MM.1S (cell line): Measurements from ENCODE around the gene HAUS7.

Experiments
- DNase-seq: peaks from one replicate; pipeline ENCODE4 v3.0.0-alpha.2; 2015
- H2AFZ ChIP-seq: fragments of 300-600 bp; sonication (generic); 2 replicates; pipeline ENCODE4 v1.6.0; 2016; ENCODE audit warnings: antibody characterized with exemption, low read length
- H3F3A ChIP-seq: fragments of 300-600 bp; sonication (generic); 2 replicates; pipeline ENCODE4 v1.6.1; 2016; ENCODE audit warnings: mild to moderate bottlenecking, antibody characterized with exemption, low read length, moderate library complexity, mixed read lengths; ENCODE audit not compliant: insufficient read depth
- H3K27ac ChIP-seq: fragments of 300-600 bp; sonication (generic); 2 replicates; pipeline ENCODE4 v1.5.1; 2016; ENCODE audit warnings: mild to moderate bottlenecking, low read length
- H3K27me3 ChIP-seq: fragments of 300-600 bp; sonication (generic); replicated peaks from 2 replicates; pipeline ENCODE4 v1.6.0; 2016; ENCODE audit warnings: low read length; ENCODE audit not compliant: insufficient read depth
- H3K36me3 ChIP-seq: fragments of 300-600 bp; sonication (generic); replicated peaks from 2 replicates; pipeline ENCODE4 v1.6.1; 2016; ENCODE audit warnings: mild to moderate bottlenecking, low read length, mixed read lengths; ENCODE audit not compliant: insufficient read depth
- H3K4me1 ChIP-seq: fragments of 300-600 bp; sonication (generic); 2 replicates; pipeline ENCODE4 v1.6.1; 2016; ENCODE audit warnings: low read length, mixed read lengths
- H3K4me2 ChIP-seq: fragments of 300-600 bp; sonication (generic); 2 replicates; pipeline ENCODE4 v1.6.0; 2016; ENCODE audit warnings: low read depth, low read length
- H3K4me3 ChIP-seq: fragments of 300-600 bp; sonication (generic); 2 replicates; pipeline ENCODE4 v1.5.1; 2016; ENCODE audit warnings: low read length, mixed read lengths
- H3K79me2 ChIP-seq: fragments of 300-600 bp; sonication (generic); 2 replicates; pipeline ENCODE4 v1.6.1; 2016; ENCODE audit warnings: mixed run types, low read length, mixed read lengths
- H3K9ac ChIP-seq: fragments of 300-600 bp; sonication (generic); 2 replicates; pipeline ENCODE4 v1.6.1; 2016; ENCODE audit warnings: low read length, mixed read lengths
- H3K9me2 ChIP-seq: fragments of 300-600 bp; sonication (generic); replicated peaks from 2 replicates; pipeline ENCODE4 v1.6.1; 2016; ENCODE audit warnings: mild to moderate bottlenecking, low read length, mixed read lengths; ENCODE audit not compliant: insufficient read depth
- H3K9me3 ChIP-seq: fragments of 300-600 bp; sonication (generic); replicated peaks from 2 replicates; pipeline ENCODE4 v1.6.1; 2016; ENCODE audit warnings: mild to moderate bottlenecking, low read length, mixed read lengths; ENCODE audit not compliant: insufficient read depth
- H4K20me1 ChIP-seq: fragments of 300-600 bp; sonication (generic); 2 replicates; pipeline ENCODE4 v1.6.1; 2016; ENCODE audit warnings: mild to moderate bottlenecking, low read length, moderate library complexity, mixed read lengths; ENCODE audit not compliant: insufficient read depth
- EZH2 ChIP-seq: fragments of 300-600 bp; sonication (generic); optimal IDR thresholded peaks from 2 replicates; pipeline ENCODE3; 2017; ENCODE audit warnings: low read depth, mild to moderate bottlenecking, antibody characterized with exemption, low read length, mixed read lengths
- EZH2phosphoT487 ChIP-seq: fragments of 300-600 bp; sonication (generic); IDR thresholded peaks from 2 replicates; pipeline ENCODE4 v1.6.1; 2018; ENCODE audit warnings: antibody characterized with exemption, low read length
- TF ChIP-seq, protein P1 (sequence below): fragments of 300-600 bp; sonication (generic); IDR thresholded peaks from 2 replicates; pipeline ENCODE4 v1.5.1; 2016; ENCODE audit warnings: antibody characterized with exemption, low read length, mixed read lengths

Gene HAUS7

DNA sequence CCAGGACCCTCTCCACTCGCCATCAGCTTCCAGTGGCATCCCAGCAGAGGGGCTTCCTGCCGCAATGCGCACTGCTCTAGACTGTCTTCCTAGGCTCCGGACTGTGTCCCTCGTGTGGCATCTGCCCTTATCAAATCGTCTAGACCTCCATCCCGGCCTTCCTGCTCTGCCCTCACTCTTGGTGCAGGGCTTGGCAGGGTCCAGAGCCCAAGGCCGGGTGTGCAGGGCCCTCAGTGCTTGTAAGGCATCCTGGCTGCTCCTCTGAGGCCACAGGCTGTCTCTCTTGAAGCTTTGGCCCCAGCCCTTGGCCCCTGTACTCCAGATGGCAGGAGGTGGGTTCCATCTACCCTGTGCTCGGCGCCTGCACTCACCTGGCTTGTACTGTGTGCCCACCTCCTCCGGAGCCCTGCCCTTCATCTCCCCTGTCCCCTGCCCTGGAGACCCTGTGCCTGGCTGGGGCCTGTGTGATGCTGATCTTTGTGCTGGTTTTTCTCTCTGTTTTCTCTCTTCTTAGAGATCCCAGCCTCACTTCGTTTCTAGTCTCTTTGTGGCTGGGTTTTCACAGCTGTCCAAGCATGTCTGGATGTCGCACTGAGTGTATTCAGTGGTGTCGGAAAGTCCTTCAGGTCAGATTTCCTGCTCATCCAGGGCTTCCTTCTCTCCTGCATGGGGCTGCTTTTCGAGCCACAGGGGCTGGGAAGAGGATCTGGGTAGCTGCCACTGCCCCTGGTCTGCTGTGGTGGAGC, 20.8 kb downstream of the HAUS7 start:
- Histone ChIP-seq H3K9me2 (no peaks in the 10 kb centered on the region), H3K9me3 (no peaks in the 10 kb centered on the region)
- no peak for DNase-seq

DNA sequence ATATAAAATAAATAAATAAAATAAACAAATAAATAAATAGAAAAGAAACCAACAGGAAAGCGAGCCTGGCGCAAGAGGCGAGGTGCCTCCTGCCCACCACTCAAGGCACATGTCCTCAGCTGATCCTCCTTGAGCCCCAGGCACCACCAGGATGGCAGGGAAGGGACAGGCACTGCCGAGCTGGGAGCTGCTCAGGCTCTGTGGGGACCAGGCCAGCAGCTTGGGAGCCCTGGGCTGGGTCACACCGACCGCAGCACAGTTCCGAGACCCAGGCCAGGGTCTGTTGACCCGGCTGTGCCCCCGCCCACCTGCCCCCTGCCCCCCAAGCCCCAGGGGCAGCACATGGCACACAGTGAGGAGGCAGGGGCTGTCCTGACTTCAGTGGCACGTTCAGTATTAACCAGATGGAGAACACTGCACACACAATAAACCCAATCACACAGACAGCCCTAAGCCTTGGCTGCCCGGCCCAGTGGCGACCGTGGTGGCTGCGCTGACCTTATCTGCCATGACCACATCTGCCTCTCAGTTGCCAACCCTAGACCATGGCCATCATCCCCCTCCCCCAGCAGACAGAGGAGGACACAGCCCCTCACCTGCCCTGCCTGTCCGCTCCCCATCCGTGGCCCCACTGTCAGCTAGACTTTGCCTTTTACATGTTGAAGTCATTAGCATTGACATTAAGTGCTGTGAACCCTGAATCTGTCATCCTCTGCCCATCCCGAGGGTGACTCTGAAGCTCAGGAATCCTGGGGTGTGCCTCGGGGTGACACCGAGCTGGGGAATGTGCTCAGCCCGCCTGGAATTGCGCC, 21.6 kb downstream of the HAUS7 start:
- Histone ChIP-seq H3K27me3 (no peaks in the 10 kb centered on the region), H3K4me2 (no peak overlapping the region), H3F3A (no peaks in the 10 kb centered on the region), H4K20me1 (no peaks in the 10 kb centered on the region), H3K9ac (no peak overlapping the region), H3K4me1 (no peaks in the 10 kb centered on the region), H3K36me3 (no peaks in the 10 kb centered on the region), H2AFZ (no peak overlapping the region), H3K9me3 (no peaks in the 10 kb centered on the region), H3K9me2 (no peaks in the 10 kb centered on the region), H3K79me2 (no peaks in the 10 kb centered on the region), H3K4me3 (no peak overlapping the region), H3K27ac (no peak overlapping the region)
- DNase-seq = no peak
- TF ChIP-seq, protein P1, sequence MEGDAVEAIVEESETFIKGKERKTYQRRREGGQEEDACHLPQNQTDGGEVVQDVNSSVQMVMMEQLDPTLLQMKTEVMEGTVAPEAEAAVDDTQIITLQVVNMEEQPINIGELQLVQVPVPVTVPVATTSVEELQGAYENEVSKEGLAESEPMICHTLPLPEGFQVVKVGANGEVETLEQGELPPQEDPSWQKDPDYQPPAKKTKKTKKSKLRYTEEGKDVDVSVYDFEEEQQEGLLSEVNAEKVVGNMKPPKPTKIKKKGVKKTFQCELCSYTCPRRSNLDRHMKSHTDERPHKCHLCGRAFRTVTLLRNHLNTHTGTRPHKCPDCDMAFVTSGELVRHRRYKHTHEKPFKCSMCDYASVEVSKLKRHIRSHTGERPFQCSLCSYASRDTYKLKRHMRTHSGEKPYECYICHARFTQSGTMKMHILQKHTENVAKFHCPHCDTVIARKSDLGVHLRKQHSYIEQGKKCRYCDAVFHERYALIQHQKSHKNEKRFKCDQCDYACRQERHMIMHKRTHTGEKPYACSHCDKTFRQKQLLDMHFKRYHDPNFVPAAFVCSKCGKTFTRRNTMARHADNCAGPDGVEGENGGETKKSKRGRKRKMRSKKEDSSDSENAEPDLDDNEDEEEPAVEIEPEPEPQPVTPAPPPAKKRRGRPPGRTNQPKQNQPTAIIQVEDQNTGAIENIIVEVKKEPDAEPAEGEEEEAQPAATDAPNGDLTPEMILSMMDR = no peak
- TF ChIP-seq EZH2phosphoT487 (no peak), EZH2 (no peak)

More for the DNA sequence above, 20.8 kb downstream of the HAUS7 start:
- TF ChIP-seq EZH2 (no peak), EZH2phosphoT487 (no peak)
- TF ChIP-seq, protein P1 = no peak
- Histone ChIP-seq H3K4me2 (no peak overlapping the region), H2AFZ (no peak overlapping the region), H3K4me1 (no peaks in the 10 kb centered on the region), H3F3A (no peaks in the 10 kb centered on the region), H3K27ac (no peak overlapping the region), H3K9ac (no peak overlapping the region), H3K79me2 (no peaks in the 10 kb centered on the region), H3K27me3 (no peaks in the 10 kb centered on the region), H4K20me1 (no peaks in the 10 kb centered on the region), H3K4me3 (no peak overlapping the region), H3K36me3 (no peaks in the 10 kb centered on the region)

DNA sequence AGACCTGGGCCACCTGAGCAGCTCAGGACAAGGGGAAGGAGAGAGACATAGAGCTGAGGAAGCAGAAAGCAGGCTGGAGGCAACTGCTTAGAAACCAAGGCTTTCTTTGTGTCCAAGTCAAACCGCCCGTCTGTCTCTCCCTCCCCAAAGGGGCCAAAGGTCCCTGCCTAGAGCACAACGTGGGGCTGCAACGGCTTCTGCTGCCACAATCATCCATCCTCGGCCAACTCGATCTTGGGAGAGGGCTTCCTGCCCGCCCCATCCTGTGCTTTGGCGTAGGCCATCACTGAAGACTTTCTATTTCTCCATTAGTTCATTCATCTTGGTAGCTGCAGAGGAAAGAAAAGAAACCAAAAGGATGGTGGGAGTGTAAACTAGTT, 22.8 kb downstream of the HAUS7 start:
- H3K79me2 ChIP-seq = no peaks in the 10 kb centered on the region
- no peak overlapping the region for H3K9ac ChIP-seq
- no peak overlapping the region for H2AFZ ChIP-seq
- DNase-seq = no peak
- H3F3A ChIP-seq = no peaks in the 10 kb centered on the region
- H3K27me3 ChIP-seq = no peaks in the 10 kb centered on the region
- no peaks in the 10 kb centered on the region for H3K36me3 ChIP-seq
- H3K27ac ChIP-seq = no peak overlapping the region
- TF ChIP-seq EZH2phosphoT487 (no peak), EZH2 (no peak)
- TF ChIP-seq, protein P1 = no peak
- H4K20me1 ChIP-seq = no peaks in the 10 kb centered on the region
- H3K4me2 ChIP-seq = no peak overlapping the region
- no peaks in the 10 kb centered on the region for H3K4me1 ChIP-seq
- H3K4me3 ChIP-seq = no peak overlapping the region
- H3K9me2 ChIP-seq = no peaks in the 10 kb centered on the region
- no peaks in the 10 kb centered on the region for H3K9me3 ChIP-seq
